Activated CD8-positive, alpha-beta memory T cell treated with anti-CD3 and anti-CD28 coated beads, Interleukin-2, amount 10 ng/mL, durations not matched to agents 7 days and 5 days (primary cell): Measurements from ENCODE around the gene UBE2G2. TPM values are rescaled to one million over a fixed set of nuclear protein-coding genes. Genes with fewer than 3 reads are reported as not detected.
A peak's percentile ranks its signal among the peaks of the same experiment; 100 is the strongest.

Source experiments
- ATAC-seq: fragments of 150-1000 bp; cut with Tn5 transposase; one replicate; pipeline ENCODE4 v1.10.0; 2021; ENCODE audit warnings: moderate library complexity
- CTCF ChIA-PET: fragments of 350-600 bp; sonication (Branson Sonifier 250); formaldehyde crosslinking; loops from one replicate; lab custom pipeline; 2021; ENCODE audit warnings: antibody characterized with exemption; lab: Charles Lee
- DNase-seq: peaks from one replicate; pipeline ENCODE4 v3.0.0-alpha.2; 2020
- H3K27ac Mint-ChIP-seq: one replicate; pipeline ENCODE4 v1.8.0; 2021; ENCODE audit warnings: mild to moderate bottlenecking, mixed read lengths
- H3K27me3 Mint-ChIP-seq: one replicate; pipeline ENCODE4 v1.8.0; 2021; ENCODE audit warnings: mixed read lengths
- H3K36me3 Mint-ChIP-seq: one replicate; pipeline ENCODE4 v1.8.0; 2021; ENCODE audit warnings: mild to moderate bottlenecking, mixed read lengths
- H3K4me1 Mint-ChIP-seq: one replicate; pipeline ENCODE4 v1.8.0; 2021; ENCODE audit warnings: mixed read lengths
- H3K4me3 Mint-ChIP-seq: one replicate; pipeline ENCODE4 v1.8.0; 2021; ENCODE audit warnings: mild to moderate bottlenecking, moderate library complexity, mixed read lengths
- H3K9me3 Mint-ChIP-seq: one replicate; pipeline ENCODE4 v1.8.0; 2022; ENCODE audit warnings: low read depth, mixed read lengths
- total RNA-seq, 2 experiments: library from RNA; stranded (reverse); gene quantifications; one replicate each; pipeline ENCODE4 v1.2.3, GENCODE V29; 2021

The UBE2G2 gene
- total RNA-seq, 2 experiments from 2014 or later: 103 to 121 TPM

DNA sequence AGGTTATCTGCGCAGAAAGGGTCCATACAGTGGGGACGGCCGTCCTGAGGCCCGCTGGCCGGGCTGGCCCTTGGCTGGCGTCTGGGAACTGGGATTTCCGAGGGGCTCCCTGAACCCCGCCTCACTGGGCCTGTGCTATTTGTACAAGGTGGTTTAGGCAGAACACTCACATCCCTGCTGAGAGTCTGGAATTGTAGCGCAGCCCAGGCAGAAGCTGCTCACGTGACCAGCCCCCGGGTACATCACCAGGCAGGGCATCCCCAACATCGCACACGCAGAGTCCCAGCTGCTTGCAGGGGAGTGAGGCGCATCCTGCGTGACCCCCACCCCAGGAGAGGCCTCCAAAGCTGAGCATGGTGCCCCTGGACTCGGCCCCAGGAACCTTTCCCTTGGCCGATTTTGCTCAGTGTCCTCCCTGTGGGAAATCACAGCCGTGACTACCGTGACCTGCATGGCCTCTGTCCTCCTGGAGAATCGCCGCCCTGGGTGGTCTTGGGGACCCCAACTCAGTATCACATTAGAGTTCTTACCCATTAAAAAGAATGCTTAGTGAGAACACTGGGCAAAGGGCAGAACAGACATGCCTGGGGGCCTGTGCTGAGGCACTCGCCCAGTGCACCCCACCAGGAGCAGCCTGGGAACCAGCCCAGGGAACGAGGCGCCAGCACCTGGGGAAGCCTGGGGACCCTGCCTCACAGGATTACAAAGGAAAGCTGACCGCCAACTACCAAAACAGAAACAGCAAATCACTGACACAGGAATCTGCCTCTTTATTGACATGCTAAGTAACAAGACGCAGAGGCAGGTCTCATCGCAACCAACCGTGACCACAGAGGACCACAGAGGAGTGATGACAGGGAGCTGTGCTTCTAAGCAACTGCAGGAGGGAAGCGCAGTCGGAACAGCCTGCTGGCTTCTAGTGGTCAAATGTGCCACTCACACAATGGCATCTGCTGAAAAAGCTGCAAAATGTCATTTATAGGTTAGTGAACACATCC, 33.5 kb downstream of the UBE2G2 start:
- Mint-ChIP-seq H3K4me3 (no peak overlapping the region), H3K4me1 (peaks cover 23% of the 10 kb centered on the region), H3K27ac (no peak overlapping the region), H3K36me3 (peaks cover 5% of the 10 kb centered on the region), H3K27me3 (no peaks in the 10 kb centered on the region), H3K9me3 (no peaks in the 10 kb centered on the region)
- no peak for ATAC-seq
- DNase-seq: no peak
- CTCF ChIA-PET: interaction anchor here (1.3 kb wide), 1 partner anchor 32 kb away, joined by 3 read pairs; no protein-coding TSS in a partner anchor

DNA sequence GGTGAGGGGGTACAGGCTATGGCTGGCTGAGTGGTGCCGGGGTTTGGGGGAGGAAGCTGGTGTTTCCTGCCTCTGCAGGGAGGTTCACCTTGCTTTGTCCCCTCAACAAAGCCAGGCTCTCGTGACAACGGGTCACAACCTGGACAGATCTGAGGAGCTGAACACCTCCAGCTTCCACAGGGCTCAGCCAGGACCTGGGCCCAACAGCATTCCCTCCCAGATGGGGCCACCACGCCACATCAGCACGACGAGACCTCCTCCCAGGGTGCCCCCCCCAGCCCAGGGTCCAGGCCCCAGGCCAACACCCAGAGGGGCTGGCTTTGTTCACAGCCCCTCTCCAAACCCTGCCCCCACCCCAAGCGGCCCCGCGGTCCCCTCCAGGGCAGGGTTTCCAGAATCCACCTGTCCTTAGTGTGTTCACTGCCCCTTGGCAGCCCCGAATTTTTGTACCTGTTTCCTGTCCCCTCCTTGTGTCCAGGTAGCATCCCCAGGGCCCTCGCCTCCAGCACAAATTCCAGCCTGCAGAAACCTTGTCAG, 34.7 kb downstream of the UBE2G2 start:
- Mint-ChIP-seq H3K27me3 (no peaks in the 10 kb centered on the region), H3K4me1 (peaks cover 23% of the 10 kb centered on the region), H3K4me3 (no peak overlapping the region), H3K9me3 (no peaks in the 10 kb centered on the region), H3K27ac (peak overlapping the region; percentile 11), H3K36me3 (peaks cover 5% of the 10 kb centered on the region)
- CTCF ChIA-PET: no interaction called here
- no peak for DNase-seq
- ATAC-seq: no peak

DNA sequence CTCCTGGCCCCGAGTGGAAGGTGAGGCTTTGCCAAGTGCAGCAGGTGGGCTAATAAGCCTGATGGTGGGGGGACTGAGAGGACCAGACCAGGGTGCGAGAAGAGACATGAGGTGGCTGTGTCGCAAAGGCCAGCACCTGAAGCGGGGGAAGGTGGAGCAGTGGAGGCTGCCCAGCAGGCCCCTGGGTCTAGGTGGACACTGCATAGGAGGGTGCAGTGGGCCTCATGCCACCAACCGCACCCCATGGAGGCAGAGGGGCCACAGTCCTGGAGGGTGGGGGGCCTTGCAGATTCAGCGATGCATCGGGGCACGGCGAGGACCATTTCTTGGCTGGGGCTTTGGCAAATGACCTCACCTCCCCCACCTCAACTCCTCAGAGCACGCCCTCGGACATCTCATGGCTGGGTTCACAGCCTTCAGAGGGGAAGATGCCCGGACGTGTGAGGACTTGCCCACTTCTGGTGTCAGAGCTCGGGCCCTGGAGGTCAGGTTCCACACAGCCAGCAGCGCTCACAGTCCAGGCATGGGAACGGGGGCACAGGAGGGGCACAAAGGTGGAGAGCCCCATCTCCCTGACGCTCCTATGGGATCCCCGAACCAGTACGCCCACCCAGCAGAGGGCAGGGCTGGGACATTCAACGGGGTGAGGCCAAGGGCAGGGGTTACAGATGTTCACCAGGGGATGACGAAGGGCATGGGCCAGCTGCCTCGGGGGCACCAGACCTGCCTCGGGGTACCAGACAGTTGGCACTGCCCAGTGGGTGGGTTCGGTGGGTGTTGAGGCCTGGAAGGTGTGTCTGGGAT, 35.4 kb downstream of the UBE2G2 start:
- DNase-seq (no peak), ATAC-seq (no peak)
- no peak overlapping the region for H3K4me3 Mint-ChIP-seq
- peaks cover 23% of the 10 kb centered on the region for H3K4me1 Mint-ChIP-seq
- CTCF ChIA-PET: interaction anchor here (1.9 kb wide), 1 partner anchor 27 kb away, joined by 8 read pairs; no protein-coding TSS in a partner anchor
- no peaks in the 10 kb centered on the region for H3K9me3 Mint-ChIP-seq
- peak overlapping the region; percentile 85 for H3K27ac Mint-ChIP-seq
- peaks cover 5% of the 10 kb centered on the region for H3K36me3 Mint-ChIP-seq
- H3K27me3 Mint-ChIP-seq: no peaks in the 10 kb centered on the region

DNA sequence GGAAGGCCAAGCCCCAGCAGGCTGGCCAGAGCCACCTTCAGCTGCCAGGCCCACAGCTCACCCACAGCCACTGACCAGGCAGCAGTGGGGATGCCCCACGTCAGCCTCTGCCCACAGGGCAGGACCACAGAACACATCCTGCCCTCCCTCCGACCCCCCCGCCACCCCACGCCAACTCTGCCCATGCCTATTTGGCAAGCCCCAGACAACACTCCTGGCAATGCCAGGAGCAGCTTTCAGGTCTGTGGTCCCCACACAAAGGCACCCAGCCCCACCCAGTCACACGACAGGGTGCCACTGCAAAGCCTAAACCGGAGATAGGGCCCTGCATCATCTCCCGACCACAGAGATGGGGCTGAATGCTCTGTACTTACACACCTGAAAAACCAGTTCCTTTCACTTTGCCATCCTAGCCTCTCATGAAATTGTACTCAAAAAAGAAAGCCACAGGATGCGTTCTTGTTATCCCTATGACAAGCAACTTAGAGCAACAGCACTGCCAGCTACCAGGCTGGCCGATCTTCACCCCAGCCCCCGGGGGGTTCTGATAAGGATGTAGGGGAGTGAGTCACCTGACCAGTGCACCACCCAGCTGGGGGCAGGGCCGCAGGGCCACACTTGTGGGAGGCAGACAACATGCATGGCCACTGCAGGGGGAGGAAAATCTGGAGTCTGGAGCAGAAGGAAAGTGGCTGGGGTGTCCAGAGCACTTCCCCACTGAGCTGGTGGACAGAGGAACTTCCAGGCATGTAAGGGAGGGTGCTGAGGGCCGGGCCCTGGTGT, 36.2 kb downstream of the UBE2G2 start:
- CTCF ChIA-PET: interaction anchor here (1.0 to 1.9 kb wide), 4 partner anchors 28 to 255 kb away, joined by 3 to 8 read pairs (median 4); partner anchors contain the start of gene UBE2G2
- no peaks in the 10 kb centered on the region for H3K27me3 Mint-ChIP-seq
- peak overlapping the region; percentile 85 for H3K27ac Mint-ChIP-seq
- H3K4me1 Mint-ChIP-seq: peaks cover 23% of the 10 kb centered on the region
- H3K36me3 Mint-ChIP-seq: peaks cover 5% of the 10 kb centered on the region
- peak overlapping the region; percentile 21 for H3K4me3 Mint-ChIP-seq
- ATAC-seq: peak; percentile 84
- H3K9me3 Mint-ChIP-seq: no peaks in the 10 kb centered on the region
- DNase-seq: peak; percentile 75

DNA sequence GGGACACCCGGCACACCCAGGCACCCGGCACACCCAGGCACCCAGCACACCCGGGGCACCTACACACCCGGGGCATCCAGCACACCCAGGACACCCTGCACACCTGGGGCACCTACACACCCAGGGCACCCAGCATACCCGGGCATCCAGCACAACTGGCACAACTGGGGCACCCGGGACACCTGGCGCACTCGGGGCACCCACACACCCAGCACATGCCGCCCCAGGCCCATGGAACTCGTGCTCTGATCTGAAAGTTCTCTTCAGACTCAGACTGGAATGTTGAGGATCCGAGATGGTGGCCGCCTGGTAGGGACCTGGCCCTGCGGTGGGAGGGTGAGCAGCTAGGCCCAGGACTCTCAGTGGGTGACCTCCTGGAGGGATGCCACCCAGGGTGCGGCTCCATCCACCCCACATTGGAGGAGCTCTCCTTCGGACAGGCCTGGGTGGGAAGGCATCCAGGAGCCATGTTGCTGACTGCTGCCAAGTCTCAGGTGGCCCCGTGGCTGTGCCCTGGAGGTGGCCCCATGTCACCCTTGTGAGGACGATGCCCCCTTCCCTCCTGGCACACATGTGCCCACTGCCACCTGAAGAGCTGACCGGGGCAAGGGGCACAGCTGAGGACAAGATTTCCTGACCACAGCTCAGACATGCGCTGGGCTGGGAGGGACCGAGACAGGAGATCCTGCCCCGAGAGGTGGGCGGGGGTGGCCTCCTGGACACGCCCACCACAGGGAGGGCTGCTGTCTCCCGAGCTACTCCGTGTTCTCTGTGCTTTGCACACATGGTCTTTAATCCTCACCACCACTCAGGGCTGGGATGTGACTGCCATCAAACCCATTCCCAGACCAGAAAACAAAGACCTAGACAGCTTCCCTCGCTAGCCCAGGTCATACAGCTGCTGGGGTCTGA, 37.0 kb downstream of the UBE2G2 start:
- Mint-ChIP-seq H3K9me3 (no peaks in the 10 kb centered on the region), H3K27me3 (no peaks in the 10 kb centered on the region), H3K4me1 (peaks cover 23% of the 10 kb centered on the region), H3K27ac (peak overlapping the region; percentile 85), H3K4me3 (no peak overlapping the region), H3K36me3 (peaks cover 2% of the 10 kb centered on the region)
- ATAC-seq (no peak), DNase-seq (no peak)
- CTCF ChIA-PET: interaction anchor here (0.6 to 1.9 kb wide), 5 partner anchors 29 to 255 kb away, joined by 3 to 8 read pairs (median 4); partner anchors contain the start of gene UBE2G2

DNA sequence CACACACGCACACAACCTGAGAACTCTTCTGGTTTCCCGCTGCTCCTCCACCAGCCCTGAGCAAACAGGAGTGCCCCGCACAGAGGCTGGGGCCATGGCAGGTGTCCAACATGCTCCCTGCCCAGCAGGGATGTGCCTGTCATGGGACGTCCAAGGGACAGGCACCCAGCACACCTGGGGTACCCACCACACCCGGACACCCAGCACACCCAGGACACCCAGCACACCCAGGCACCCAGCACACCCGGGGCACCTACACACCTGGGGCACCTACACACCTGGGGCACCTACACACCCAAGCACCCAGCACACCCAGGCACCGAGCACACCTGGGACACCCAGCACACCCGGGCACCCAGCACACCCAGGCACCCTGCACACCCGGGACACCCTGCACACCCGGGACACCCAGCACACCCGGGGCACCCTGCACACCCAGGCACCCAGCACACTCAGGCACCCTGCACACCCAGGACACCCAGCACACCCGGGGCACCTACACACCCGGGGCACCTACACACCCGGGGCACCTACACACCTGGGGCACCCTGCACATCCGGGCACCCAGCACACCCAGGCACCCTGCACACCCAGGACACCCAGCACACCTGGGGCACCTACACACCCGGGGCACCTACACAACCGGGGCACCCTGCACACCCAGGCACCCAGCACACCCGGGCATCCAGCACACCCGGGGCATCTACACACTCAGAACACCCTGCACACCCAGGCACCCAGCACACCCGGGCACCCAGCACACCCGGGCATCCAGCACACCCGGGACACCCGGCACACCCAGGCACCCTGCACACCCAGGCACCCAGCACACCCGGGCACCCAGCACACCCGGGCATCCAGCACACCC, 37.9 kb downstream of the UBE2G2 start:
- CTCF ChIA-PET: interaction anchor here (1.0 to 1.9 kb wide), 2 partner anchors 30 to 223 kb away, joined by 3 to 8 read pairs; no protein-coding TSS in a partner anchor
- no peak for DNase-seq
- no peak overlapping the region for H3K27ac Mint-ChIP-seq

DNA sequence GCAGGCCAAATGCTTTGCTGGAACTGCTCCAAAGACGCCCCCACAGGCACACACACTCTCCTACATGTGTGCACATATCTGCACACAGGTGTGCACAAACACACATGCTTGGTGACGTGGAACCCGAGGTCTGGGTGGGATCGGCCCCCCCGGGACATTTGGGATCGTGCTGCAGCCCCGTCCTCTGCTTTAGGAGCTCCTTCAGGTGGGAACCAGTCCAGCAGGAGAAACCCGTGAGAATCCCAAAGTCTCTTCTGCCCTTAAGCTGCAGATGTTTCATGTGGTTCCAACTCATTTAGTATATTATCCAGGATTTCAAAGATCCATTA, 38.6 kb downstream of the UBE2G2 start:
- Mint-ChIP-seq H3K4me3 (no peak overlapping the region), H3K27ac (no peak overlapping the region), H3K4me1 (peaks cover 23% of the 10 kb centered on the region), H3K36me3 (no peaks in the 10 kb centered on the region), H3K27me3 (no peaks in the 10 kb centered on the region), H3K9me3 (no peaks in the 10 kb centered on the region)
- no peak for DNase-seq
- ATAC-seq: no peak
- CTCF ChIA-PET: no interaction called here

More for the DNA sequence above, 37.9 kb downstream of the UBE2G2 start:
- peaks cover 23% of the 10 kb centered on the region for H3K4me1 Mint-ChIP-seq
- no peak for ATAC-seq
- no peaks in the 10 kb centered on the region for H3K27me3 Mint-ChIP-seq
- no peaks in the 10 kb centered on the region for H3K9me3 Mint-ChIP-seq
- H3K36me3 Mint-ChIP-seq: no peaks in the 10 kb centered on the region
- no peak overlapping the region for H3K4me3 Mint-ChIP-seq

DNA sequence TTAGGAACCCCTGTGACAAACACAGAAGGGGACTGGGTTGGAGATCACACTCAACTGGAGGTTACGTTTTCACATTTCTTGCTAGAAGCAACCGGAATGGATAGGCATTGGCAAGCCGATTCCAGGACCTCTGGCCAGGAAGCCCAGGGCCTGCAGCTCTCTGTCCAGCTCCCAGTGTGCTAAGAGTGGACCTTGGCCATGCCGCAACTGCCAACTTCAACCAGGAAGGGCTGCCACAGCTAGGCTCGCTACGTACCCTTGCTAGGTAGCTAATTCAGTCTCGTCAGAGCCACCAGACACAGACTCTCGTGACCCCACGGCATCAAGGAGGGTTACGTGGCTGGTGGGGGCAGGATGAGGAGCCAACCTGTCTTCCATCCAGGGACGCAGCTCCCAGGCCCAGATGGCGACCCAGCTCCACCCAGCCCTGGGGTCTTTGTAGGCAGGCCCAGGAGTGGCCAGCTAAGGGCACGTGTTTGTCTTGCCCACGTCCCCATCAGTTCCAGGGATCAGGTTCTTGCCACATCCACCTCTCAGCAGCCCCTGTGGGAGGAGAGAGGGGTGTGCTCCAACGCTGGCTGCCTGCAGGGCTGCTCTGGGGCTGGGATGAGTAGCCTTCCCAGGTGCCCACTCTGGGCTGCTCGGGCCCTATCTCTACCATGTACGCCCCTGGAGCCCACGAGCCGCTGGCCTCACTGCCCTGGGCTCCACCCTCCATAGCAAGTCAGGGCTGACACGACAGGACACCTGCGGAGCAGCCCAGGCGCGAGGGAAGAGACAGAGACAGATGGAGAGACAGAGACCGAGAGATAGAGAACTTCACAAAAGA, 39.2 kb downstream of the UBE2G2 start:
- H3K4me1 Mint-ChIP-seq: peaks cover 23% of the 10 kb centered on the region

DNA sequence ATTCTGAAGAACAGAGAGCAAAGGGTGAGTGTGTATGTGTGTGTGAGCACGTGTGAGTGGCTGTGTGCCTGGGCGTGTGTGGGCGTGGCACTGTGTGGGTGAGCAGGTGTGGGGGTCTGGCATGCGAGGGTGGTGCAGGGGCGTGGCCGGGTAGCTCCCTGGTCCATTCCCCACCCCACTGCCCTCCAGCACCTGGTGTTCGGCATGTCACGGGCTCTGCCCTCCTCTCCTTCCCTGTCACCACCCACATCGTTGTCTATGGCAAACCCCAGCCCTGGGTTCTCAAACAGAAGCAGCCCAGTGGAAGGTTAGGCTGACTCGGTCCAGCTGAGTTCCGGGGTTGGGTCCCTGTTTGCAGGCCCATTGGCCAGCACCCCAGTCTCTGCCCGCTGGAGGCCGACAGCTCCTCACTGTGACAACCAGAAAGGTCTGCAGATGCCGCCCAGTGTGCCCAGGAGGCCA, 39.8 kb downstream of the UBE2G2 start:
- Mint-ChIP-seq H3K9me3 (no peaks in the 10 kb centered on the region), H3K4me1 (peaks cover 20% of the 10 kb centered on the region), H3K36me3 (no peaks in the 10 kb centered on the region), H3K27me3 (no peaks in the 10 kb centered on the region), H3K27ac (no peak overlapping the region), H3K4me3 (no peak overlapping the region)
- ATAC-seq (no peak), DNase-seq (no peak)
- CTCF ChIA-PET: interaction anchor here (0.9 to 1.2 kb wide), 3 partner anchors 32 to 251 kb away, joined by 3 to 4 read pairs (median 3); no protein-coding TSS in a partner anchor

More for the DNA sequence above, 39.2 kb downstream of the UBE2G2 start:
- Mint-ChIP-seq H3K9me3 (no peaks in the 10 kb centered on the region), H3K27me3 (no peaks in the 10 kb centered on the region), H3K27ac (no peak overlapping the region), H3K36me3 (no peaks in the 10 kb centered on the region), H3K4me3 (no peak overlapping the region)
- ATAC-seq (no peak), DNase-seq (no peak)
- CTCF ChIA-PET: interaction anchor here (0.9 kb wide), 1 partner anchor 251 kb away, joined by 3 read pairs; no protein-coding TSS in a partner anchor

DNA sequence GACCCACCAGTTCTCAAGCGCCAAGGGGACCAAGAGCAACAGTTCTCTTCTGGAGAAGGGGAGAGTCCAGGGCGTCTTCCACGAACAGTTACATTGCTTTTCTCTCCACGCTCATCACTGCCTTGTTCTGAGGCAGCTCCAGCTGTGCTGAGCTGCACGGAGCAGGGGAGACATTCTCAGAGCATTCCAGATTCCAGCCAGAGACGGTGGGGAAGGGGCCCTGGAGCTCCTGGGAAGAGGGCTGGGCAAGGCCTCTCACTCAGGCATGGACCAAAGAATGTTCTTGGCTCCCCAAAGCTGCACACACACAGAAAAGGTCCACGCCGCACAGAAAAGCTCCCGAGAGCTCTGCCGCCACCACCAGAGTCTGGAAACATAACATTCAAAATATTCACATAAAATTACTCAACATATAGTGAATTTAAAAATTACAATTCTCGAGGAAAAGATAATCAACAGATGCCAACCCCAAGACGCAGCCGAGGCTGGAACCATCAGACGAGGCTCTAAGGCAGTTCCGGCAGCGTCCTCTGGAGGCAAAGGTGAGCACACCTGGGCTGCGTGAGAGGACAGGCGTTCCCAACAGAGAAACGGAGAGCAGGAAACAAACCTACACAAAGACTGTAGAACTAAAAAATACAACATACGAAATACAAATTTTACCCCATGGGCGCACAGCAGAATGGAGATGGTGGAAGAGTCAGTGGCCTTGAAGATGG, 40.5 kb downstream of the UBE2G2 start:
- Mint-ChIP-seq H3K27me3 (no peaks in the 10 kb centered on the region), H3K27ac (no peak overlapping the region), H3K4me3 (no peak overlapping the region), H3K9me3 (no peaks in the 10 kb centered on the region), H3K36me3 (no peaks in the 10 kb centered on the region), H3K4me1 (peaks cover 14% of the 10 kb centered on the region)
- CTCF ChIA-PET: interaction anchor here (1.1 to 1.2 kb wide), 2 partner anchors 32 to 251 kb away, joined by 3 to 4 read pairs; no protein-coding TSS in a partner anchor
- ATAC-seq (no peak), DNase-seq (no peak)
